Kidney capillary endothelial cell (primary cell): ENCODE measurements around the gene GLRA3.
"Not testable (repeated sequence)": the region's sequence is repeated elsewhere in the genome, so short reads cannot be mapped to it uniquely, and the experiment has no call there.

ENCODE experiments used
- DNase-seq: peaks from one replicate; pipeline ENCODE4 v3.0.0-alpha.2; 2018; ENCODE audit warnings: low spot score

GLRA3 gene

GRCh38 chr4:174828845-174829701 lies at the start of gene GLRA3:
Gene GLRA3, minus strand, starts transcription at chr4:174829247. Its CDS starts 436 bp downstream, at chr4:174828811.
- DNase-seq, result peak; percentile 36

- DNase-seq, result no peak
These were observed 45.9 kb upstream of the GLRA3 start for GRCh38 chr4:174874898-174875297.

- DNase-seq, result peak; percentile 4
These were observed 44.9 kb upstream of the GLRA3 start for GRCh38 chr4:174873931-174874330.

GRCh38 chr4:174873146-174873545 lies 44.1 kb upstream of the GLRA3 start:
- not testable (repeated sequence) for DNase-seq

- DNase-seq, result no peak
These were observed 42.4 kb upstream of the GLRA3 start for GRCh38 chr4:174871407-174871806.

GRCh38 chr4:174870311-174870710 lies 41.3 kb upstream of the GLRA3 start:
- DNase-seq, result no peak

- DNase-seq, result no peak
These were observed 40.3 kb upstream of the GLRA3 start for GRCh38 chr4:174869339-174869738.

- DNase-seq, result no peak
These were observed 38.9 kb upstream of the GLRA3 start for GRCh38 chr4:174867903-174868302.

GRCh38 chr4:174865418-174865985 lies 36.5 kb upstream of the GLRA3 start:
- DNase-seq, result no peak

GRCh38 chr4:174864031-174864430 lies 35.0 kb upstream of the GLRA3 start:
- no peak for DNase-seq

- no peak for DNase-seq
These were observed 31.5 kb upstream of the GLRA3 start for GRCh38 chr4:174860588-174860987.

- no peak for DNase-seq
These were observed 30.9 kb upstream of the GLRA3 start for GRCh38 chr4:174859904-174860303.

- no peak for DNase-seq
These were observed 28.1 kb upstream of the GLRA3 start for GRCh38 chr4:174856926-174857800.

GRCh38 chr4:174855050-174855449 lies 26.0 kb upstream of the GLRA3 start:
- DNase-seq, result no peak

GRCh38 chr4:174853629-174854028 lies 24.6 kb upstream of the GLRA3 start:
- no peak for DNase-seq

GRCh38 chr4:174848596-174848995 lies 19.5 kb upstream of the GLRA3 start:
- no peak for DNase-seq

GRCh38 chr4:174847801-174848427 lies 18.9 kb upstream of the GLRA3 start:
- DNase-seq, result no peak

GRCh38 chr4:174835536-174835935 lies 6.5 kb upstream of the GLRA3 start:
- DNase-seq, result no peak

- no peak for DNase-seq
These were observed 5.4 kb upstream of the GLRA3 start for GRCh38 chr4:174834477-174834876.

- no peak for DNase-seq
These were observed 2.4 kb downstream of the GLRA3 start for GRCh38 chr4:174826660-174827059.

- no peak for DNase-seq
These were observed 13.8 kb downstream of the GLRA3 start for GRCh38 chr4:174815282-174815681.

GRCh38 chr4:174813292-174813691 lies 15.8 kb downstream of the GLRA3 start:
- DNase-seq, result no peak
